ENCODE measurements around the gene BIRC6.
A peak's percentile ranks its signal among the peaks of the same experiment; 100 is the strongest.

The BIRC6 gene

DNA sequence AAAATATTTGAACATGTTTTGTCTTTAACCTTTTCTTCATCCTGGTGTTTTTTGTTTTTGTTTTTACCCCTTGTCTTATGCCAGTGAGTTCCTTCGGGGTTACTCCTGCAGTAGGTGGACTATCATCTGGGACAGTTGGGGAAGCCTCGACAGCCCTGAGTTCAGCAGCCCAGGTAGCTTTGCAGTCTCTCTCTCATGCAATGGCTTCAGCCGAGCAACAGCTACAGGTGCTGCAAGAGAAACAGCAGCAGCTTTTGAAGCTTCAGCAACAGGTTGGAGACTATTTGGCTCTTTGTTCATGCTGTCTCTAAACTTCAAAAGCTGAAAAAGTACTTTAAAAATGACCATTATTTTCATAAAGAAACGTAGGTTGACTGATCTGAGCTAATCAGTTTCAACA is 106.3 kb downstream of the BIRC6 start:
- TF ChIP-seq, protein P1, sequence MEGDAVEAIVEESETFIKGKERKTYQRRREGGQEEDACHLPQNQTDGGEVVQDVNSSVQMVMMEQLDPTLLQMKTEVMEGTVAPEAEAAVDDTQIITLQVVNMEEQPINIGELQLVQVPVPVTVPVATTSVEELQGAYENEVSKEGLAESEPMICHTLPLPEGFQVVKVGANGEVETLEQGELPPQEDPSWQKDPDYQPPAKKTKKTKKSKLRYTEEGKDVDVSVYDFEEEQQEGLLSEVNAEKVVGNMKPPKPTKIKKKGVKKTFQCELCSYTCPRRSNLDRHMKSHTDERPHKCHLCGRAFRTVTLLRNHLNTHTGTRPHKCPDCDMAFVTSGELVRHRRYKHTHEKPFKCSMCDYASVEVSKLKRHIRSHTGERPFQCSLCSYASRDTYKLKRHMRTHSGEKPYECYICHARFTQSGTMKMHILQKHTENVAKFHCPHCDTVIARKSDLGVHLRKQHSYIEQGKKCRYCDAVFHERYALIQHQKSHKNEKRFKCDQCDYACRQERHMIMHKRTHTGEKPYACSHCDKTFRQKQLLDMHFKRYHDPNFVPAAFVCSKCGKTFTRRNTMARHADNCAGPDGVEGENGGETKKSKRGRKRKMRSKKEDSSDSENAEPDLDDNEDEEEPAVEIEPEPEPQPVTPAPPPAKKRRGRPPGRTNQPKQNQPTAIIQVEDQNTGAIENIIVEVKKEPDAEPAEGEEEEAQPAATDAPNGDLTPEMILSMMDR (IDR thresholded peaks at IDR 0.05; ENCODE audit: low read depth, low read length), result no peak

DNA sequence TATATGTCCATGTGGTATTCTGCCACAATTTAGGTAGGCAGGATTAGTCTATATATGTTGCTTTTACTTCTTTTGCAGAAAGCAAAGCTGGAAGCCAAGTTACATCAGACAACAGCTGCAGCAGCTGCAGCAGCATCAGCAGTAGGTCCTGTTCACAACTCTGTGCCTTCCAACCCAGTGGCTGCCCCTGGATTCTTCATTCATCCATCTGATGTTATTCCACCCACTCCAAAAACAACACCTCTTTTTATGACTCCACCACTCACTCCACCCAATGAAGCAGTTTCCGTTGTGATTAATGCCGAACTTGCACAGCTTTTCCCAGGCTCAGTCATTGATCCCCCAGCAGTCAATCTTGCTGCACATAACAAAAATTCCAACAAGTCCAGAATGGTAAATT is 107.6 kb downstream of the BIRC6 start:
- in situ Hi-C loops (cut with HindIII; ENCODE audit: low sequenced_read_pairs), result no loop called here
- DNase-seq (ENCODE audit: low read depth, low spot score), result peak; percentile 74
- no peak overlapping the region for H3K4me3 ChIP-seq (ENCODE audit: low read depth, low read length)
- TF ChIP-seq, protein P1 (IDR thresholded peaks at IDR 0.05; ENCODE audit: low read depth, low read length), result no peak

More for the DNA sequence above, 106.3 kb downstream of the BIRC6 start:
- DNase-seq (ENCODE audit: low read depth, low spot score), result no peak
- no peak overlapping the region for H3K4me3 ChIP-seq (ENCODE audit: low read depth, low read length)
- in situ Hi-C loops (cut with HindIII; ENCODE audit: low sequenced_read_pairs), result no loop called here

DNA sequence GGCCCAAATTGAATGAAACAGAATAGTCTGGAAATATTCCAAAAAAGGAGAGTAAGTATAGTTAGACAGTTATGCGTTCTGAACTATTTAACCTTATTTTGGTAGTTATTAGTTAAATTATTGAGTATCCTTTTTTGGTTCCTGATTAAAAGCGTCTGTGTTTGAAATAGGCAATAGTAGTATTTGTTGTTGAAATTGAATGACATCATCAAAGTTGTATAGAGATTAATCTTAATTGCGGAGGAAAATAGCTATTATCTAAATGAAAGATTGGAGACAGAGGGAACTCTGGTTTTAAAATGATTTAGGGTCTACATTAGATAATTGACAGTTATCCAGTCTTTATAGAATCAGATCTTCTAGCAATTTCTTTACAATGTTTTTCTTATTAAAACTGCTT is 115.8 kb downstream of the BIRC6 start:
- in situ Hi-C loops (cut with HindIII; ENCODE audit: low sequenced_read_pairs), result no loop called here
- H3K4me3 ChIP-seq (ENCODE audit: low read depth, low read length), result no peak overlapping the region
- TF ChIP-seq, protein P1 (IDR thresholded peaks at IDR 0.05; ENCODE audit: low read depth, low read length), result no peak
- no peak for DNase-seq (ENCODE audit: low read depth, low spot score)

DNA sequence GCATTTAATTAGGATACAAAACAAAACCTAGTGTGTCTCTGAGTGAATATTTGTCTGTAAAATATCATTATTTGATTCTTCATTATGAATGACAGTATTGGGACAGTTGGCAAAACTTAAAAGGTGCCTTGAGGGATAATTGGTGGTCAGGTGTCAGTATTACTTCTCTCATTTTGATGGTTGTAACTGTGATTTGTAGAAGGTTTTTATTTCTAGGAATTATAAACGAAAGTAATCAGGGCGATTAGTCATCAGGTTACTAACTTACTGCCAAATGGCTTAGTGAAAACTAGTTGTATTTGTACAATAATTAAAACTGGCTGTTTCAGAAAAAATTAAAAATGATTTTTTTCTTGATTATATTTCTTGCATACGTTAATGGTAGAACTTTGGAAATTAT is 117.6 kb downstream of the BIRC6 start:
- no peak overlapping the region for H3K4me3 ChIP-seq (ENCODE audit: low read depth, low read length)
- in situ Hi-C loops (cut with HindIII; ENCODE audit: low sequenced_read_pairs), result no loop called here
- no peak for DNase-seq (ENCODE audit: low read depth, low spot score)
- TF ChIP-seq, protein P1 (IDR thresholded peaks at IDR 0.05; ENCODE audit: low read depth, low read length), result no peak

DNA sequence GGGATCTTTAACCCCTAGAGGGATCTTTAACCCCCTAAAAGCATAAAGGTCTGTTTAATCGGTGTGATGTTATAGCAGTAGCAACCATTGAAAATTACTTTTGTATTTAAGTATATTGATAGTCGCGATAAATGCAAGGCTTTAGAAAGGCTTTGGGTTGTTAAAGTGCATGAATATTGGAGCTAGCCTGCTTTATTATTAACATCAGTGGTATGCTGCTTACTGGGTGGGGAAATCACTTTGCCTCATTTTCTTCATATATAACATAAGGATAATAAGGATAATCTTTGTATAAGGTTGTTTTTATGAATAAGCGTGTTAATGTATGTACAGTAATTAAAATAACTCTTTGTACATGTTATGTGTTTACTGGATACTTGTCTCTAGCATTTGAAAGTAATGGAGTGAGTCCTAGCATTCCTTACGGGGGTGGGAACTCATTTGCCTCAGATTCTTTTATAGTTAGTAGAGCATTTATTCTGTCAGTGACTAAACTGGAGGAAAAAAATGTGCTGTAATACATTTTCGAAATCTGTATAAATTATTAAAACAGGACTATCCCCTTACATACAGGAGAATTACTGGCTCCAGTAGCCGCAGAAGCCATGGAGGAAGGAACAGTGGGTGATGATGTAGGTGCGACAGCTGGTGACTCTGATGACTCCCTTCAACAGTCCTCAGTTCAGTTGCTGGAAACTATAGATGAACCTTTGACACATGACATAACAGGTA is 122.2 kb downstream of the BIRC6 start:
- in situ Hi-C loops (cut with HindIII; ENCODE audit: low sequenced_read_pairs), result no loop called here
- TF ChIP-seq, protein P1 (IDR thresholded peaks at IDR 0.05; ENCODE audit: low read depth, low read length), result no peak
- peak; percentile 13 for DNase-seq (ENCODE audit: low read depth, low spot score)
- H3K4me3 ChIP-seq (ENCODE audit: low read depth, low read length), result no peak overlapping the region

DNA sequence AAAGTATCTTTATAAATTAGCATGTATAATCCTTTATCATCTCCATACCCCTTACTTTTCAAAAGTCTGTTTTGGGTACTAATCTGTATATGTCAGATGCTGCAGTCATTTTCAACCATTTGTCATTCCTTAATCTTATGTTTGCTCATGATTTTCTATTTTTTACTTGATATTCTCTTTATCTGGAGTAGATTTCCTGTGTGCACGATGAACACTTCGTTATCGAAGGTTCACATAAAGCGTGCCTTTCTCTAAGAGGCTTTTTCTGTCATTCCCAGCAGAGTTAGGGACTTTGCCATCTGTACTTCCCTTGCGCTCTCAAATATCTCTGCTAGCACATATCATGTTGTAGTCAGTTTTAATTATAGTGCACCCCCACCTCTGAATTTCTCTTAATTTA is 123.2 kb downstream of the BIRC6 start:
- no peak overlapping the region for H3K4me3 ChIP-seq (ENCODE audit: low read depth, low read length)
- in situ Hi-C loops (cut with HindIII; ENCODE audit: low sequenced_read_pairs), result no loop called here
- TF ChIP-seq, protein P1 (IDR thresholded peaks at IDR 0.05; ENCODE audit: low read depth, low read length), result no peak
- DNase-seq (ENCODE audit: low read depth, low spot score), result no peak

All from astrocyte of the spinal cord (primary cell).